HG03108 (cell line): ENCODE data around the gene GNAI2.
"Not testable (repeated sequence)": the region's sequence is repeated elsewhere in the genome, so short reads cannot be mapped to it uniquely, and the experiment has no call there.

Experiments
- ATAC-seq: cut with Tn5 transposase; IDR thresholded peaks from one replicate; pipeline ENCODE4 v1.9.1; 2021; ENCODE audit warnings: moderate library complexity; ENCODE audit not compliant: unreplicated experiment

Gene GNAI2

DNA sequence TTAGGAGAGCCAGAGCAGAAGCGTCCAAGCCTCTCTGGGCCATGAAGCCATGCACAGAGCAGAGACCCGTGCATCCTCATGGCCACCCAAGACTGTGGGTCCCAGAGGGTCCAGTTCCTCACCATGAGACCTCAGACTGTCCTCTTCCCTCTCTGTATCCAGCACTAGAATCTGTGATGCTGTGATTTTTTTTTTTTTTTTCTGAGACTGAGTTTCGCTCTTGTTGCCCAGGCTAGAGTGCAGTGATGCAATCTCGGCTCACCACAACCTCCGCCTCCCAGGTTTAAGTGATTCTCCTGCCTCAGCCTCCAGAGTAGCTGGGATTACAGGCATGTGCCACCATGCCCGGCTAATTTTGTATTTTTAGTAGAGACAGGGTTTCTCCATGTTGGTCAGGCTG lies 8.8 kb downstream of the GNAI2 start:
- ATAC-seq: not testable (repeated sequence)

GRCh38 chr3:50245251-50245745 lies 9.3 kb downstream of the GNAI2 start:
- ATAC-seq: no peak

GRCh38 chr3:50245831-50246516 lies 10.0 kb downstream of the GNAI2 start:
- ATAC-seq: peak; percentile 44

DNA sequence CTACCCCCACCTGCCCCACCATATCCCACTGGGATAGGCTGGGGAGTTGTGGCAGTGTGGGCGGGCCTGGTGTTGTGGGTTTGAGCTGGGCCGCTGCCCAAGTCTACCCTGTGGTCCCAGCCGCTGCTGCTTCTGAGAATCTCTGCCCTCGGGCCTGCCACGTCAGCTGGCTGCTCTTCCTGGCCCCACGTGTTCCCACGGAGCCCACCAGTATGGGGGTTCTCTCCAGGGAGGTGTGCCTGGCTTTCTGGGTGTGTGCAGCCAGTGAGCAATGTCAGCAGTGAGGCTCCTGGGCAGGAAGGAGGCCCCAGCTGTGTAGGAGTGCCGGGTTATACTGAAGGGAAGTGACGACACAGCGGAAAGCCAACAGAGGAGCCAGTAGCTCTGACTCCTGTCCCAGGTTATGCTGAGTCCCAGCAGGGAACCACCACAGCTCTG lies 10.5 kb downstream of the GNAI2 start:
- ATAC-seq: peak; percentile 26

DNA sequence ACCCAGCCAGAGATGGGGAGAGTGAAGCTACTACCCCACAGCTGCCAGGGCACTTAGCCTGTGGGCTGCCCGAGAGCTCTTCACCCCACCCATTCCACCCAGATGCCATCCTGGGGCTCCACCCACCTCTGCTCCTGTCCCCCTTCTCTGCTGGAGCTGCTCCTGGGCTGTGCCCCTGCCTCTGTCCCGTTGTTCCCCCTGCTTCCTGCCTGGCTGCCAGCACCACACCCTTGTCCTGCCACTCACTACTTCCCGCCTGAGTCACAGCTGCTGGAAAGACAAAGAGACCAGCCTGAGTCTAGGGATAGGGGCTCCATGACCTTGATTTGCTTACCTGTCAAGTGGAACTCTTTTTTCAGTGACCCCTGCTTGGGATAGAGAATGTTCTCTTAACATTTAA lies 12.4 kb downstream of the GNAI2 start:
- ATAC-seq: no peak

DNA sequence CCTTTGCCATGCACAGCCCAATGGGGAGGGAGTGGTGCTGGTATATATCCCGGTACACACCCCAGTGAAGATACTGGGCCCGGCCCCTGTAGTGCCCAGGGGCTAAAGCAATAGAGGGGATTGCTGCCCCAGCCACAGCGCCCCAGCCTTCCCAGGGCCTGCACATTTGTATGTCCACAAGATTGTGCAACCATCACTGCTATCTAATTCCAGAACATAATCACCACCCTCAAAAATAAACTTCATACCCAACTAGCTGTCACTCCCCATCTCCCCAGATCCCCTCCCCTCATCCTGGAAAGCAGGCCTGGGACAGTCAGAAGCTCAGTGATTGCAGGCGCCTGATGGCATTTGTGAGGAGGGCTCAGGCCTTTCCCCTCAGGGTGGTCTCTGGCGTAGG lies 13.5 kb downstream of the GNAI2 start:
- no peak for ATAC-seq

DNA sequence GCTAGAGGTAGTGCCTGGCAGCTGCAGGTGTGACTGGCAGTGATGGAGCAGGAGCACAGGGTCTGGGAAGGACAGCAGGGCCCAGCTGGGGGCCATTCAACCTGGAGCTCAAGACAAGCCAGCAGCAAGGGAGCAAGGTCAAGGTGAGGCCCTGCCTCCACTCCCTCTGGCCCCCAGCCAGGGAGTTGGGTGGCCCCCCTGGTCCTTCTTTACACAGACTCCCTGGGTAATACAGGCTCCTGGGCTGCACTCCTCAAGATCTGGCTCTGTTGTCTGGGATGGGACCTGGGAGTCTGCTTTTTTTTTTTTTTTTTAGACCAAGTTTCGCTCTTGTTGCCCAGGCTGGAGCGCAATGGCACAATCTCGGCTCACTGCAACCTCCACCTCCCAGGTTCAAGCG lies 14.5 kb downstream of the GNAI2 start:
- no peak for ATAC-seq

- ATAC-seq: no peak
These were observed 15.2 kb downstream of the GNAI2 start for GRCh38 chr3:50251220-50251619.

DNA sequence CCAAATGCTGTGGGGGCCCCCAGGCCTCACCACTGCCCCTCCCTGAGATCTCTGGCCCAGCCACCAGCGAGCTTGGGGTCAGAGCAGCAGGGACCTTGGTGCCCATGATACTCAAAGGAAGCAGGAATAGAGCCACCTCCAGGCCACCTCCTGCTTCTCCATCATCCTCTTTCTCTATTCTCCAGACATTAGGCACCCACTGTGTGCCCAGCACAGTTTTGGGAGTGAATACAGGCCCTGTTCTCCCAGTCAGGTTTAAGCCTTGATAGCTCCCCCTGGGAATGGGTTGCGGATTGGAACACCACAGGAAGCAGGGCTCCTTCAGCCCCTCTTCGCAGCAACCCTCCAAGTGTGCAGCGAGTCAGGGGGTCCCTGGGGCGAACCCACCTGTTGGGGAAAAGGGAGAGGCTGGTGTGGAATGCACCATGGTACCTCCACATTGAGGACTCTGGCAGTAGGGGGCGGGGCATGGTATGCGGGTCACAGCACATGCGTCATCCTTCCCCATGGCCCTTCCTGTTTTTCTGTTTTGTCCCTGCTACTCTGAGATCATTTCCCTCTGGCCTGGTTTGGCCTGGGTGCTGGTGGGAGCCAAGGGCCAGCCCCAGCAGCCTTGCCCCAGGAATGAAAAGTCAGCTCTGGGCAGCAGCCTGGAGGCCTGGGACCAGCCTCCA lies 18.7 kb downstream of the GNAI2 start:
- ATAC-seq: no peak

DNA sequence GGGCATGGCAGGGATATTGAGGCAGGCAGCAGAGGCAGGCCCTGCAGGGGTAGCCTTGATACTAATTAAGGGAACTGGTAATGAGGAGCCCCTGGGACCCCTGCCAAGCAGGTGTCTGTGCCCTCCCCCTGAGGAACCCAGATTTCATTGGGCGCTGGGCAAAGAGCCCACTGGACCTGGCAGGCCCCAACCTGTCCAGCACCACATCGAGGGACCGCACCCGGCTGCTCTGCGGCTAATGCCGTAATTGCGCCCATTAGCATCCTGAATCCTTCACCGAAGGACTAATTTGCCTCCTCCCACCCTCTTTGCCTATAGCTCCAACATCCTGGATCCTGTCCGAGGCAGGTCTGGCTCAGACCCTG lies 19.2 kb downstream of the GNAI2 start:
- ATAC-seq: no peak

DNA sequence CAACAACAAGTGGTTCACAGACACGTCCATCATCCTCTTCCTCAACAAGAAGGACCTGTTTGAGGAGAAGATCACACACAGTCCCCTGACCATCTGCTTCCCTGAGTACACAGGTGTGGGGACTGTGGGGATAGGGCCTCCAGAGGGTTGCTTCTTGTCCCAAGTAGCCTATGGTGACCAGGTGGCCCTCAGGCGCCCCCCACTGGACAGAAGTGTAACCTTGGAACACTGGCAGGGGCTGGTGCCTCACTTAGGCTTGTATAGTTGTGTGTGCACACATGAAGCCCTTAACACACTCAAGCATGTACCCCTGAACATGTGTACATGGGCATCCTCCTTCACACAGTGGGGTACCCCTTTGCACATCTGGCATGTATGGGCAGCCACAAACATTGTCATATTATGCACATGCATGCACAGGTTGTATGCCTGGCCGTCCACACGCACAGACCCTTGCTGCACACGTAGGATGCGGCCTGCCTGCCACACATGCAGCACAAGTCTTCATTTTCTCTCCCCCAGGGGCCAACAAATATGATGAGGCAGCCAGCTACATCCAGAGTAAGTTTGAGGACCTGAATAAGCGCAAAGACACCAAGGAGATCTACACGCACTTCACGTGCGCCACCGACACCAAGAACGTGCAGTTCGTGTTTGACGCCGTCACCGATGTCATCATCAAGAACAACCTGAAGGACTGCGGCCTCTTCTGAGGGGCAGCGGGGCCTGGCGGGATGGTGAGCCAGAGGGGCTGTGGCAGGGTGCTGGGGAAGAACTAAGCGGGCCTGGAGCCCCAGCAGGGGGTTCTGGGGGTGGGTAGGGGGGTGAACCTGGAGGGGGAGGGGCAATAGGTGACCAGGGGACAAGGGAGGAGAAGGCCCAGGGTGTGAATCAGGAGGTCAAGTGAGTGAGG lies 21.2 kb downstream of the GNAI2 start:
- no peak for ATAC-seq

DNA sequence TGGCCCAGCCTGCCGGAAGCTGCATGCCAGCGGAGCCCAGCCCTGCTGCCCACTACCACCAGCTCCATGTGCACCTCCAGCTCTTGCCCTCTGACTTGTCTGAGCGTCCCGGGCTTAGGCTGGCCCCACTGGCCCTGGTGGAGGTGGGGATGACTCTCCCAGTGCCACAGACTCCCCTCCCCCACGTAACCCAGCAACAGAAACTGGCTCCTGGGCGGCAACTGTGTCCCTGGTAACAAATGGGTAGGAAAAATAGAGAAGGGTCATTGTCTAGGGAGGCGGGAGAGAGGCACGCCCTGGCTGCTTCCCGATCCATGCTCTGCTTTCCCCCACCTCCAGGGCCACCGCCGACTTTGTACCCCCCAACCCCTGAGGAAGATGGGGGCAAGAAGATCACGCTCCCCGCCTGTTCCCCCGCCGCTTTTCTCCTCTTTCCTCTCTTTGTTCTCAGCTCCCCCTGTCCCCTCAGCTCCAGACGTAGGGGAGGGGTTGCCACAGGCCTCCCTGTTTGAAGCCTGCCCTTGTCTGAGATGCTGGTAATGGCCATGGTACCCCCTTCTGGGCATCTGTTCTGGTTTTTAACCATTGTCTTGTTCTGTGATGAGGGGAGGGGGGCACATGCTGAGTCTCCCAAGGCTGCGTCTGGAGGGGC lies 22.2 kb downstream of the GNAI2 start:
- ATAC-seq: no peak

- no peak for ATAC-seq
These were observed 23.0 kb downstream of the GNAI2 start for GRCh38 chr3:50258979-50259378.

GRCh38 chr3:50259432-50260026 lies 23.5 kb downstream of the GNAI2 start:
- no peak for ATAC-seq

DNA sequence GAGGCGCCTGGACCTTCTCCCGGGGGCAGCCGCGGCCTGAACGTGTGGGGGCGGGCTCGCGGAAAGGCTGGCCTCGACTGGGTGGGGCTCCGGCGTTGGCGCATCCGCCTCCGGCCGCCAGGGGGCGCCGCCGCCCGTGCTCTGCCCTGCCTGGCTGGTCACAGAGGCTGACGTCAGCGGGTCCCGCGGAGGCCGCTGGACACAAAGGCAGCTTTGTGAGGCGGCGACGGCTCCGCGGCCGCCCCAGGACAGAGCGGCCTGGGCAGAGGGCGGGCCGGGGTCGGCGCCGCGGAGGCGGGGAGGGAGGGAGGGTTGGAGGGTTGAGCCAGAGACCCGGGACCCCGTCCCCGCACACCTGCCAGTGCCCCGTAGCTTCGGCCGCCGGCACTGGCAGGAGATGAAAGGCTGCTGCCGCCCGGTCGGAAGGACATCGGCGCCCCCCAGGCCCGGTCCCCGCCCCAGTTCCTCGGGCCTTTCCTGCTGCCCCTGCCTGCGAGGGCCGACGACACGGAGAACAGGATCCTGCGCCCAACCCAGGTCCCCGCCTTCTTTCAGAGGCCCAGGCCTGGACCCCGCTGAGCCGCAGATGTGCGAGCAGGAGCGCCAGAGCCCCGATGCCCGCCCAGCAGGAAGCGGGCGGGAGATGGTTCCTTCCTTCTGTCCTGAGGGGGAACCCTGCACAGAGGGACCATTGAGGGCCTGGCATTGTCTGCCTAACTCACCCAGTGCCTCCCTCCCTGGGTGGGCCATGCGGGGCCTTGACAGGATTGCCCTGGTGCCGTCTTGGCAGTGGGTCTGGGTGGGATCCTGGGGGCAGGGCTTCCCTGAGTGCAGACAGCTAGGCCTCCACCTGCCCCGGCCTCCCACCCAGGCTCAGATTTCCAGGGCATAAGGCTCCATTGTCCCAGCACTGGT lies 24.3 kb downstream of the GNAI2 start:
- ATAC-seq: peak; percentile 89

- no peak for ATAC-seq
These were observed 25.0 kb downstream of the GNAI2 start for GRCh38 chr3:50260942-50261441.

DNA sequence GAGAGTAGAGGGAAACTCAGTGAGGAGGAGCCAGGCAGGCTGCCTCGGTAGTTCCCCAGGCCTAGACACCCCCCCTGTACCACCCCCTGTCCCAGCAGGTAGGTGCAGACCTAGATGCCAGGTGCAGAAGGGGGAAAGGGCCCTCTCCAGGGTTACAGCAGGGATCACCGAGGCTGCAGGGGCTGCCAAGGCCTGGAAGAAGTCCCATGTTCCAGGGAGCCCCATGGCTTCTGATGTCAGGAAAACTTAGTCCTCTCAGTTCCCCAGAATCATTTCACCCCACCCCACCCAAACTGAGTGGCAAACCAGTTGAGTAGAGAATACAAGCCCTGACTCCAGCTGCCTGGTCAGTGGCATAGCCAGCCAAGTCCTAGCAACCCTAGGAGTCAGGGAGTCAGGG lies 25.5 kb downstream of the GNAI2 start:
- ATAC-seq: no peak

DNA sequence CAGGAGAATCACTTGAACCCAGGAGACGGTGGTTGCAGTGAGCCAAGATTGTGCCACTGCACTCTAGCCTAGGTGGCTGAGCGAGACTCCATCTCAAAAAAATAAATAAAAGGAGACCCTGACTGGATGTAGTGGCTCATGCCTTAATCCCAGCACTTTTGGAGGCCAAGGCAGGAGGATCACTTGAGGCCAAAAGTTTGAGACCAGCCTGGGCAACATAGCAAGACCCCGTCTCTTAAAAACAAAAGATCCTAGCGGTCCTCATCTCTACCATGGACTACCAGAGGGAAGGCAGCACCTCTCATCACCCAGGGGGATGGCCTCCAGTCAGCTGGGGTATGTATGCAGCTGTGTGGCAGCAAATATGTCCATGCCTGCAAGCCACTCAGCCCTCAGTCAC lies 26.2 kb downstream of the GNAI2 start:
- ATAC-seq: not testable (repeated sequence)

DNA sequence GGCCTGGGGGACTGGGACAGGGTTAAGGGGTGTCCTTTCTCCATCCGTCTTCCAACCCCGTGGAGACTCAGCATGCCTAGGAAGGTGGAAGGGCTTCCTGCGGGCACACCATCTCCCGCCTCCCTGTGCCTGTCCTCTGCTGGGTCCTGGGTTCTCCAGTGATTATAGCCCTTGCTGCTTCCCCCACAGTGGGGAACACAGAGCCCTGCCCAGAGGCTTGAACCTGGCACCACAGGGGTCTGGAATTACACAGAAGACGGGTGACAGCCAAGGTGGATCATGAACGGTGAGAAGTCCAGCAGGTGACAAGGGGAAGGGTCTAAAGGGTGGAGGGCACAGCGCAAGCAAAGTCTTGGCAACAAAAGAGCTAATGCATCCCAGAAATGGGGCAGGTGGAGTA lies 26.8 kb downstream of the GNAI2 start:
- ATAC-seq: no peak
